Measurements from ENCODE around the gene NFKB1. TPM values are rescaled to one million over a fixed set of nuclear protein-coding genes. Genes with fewer than 3 reads are reported as not detected.

NFKB1 gene
- polyA plus RNA-seq, 1 experiment, result 24.1 TPM

DNA sequence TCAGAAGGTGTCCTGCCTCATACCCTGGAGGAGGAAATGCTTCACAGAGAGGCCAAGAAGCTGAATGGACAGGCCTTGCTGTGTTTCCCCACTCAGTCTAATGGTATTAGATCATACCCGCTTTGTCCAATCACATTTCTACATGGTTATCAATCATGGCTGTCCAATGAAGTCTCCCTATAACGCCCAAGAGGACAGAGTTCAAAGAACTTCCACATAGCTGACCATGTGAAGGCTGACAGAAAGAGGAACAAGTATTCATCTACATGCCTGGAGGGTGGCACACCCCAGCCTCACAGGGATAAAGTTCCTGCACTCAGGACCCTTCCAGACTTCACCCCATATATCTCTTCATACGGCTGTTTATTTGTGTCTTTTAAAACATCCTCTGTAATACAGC is 136.2 kb downstream of the NFKB1 start:
- POLR2A ChIA-PET, result no interaction called here
- TF ChIP-seq, protein P1, sequence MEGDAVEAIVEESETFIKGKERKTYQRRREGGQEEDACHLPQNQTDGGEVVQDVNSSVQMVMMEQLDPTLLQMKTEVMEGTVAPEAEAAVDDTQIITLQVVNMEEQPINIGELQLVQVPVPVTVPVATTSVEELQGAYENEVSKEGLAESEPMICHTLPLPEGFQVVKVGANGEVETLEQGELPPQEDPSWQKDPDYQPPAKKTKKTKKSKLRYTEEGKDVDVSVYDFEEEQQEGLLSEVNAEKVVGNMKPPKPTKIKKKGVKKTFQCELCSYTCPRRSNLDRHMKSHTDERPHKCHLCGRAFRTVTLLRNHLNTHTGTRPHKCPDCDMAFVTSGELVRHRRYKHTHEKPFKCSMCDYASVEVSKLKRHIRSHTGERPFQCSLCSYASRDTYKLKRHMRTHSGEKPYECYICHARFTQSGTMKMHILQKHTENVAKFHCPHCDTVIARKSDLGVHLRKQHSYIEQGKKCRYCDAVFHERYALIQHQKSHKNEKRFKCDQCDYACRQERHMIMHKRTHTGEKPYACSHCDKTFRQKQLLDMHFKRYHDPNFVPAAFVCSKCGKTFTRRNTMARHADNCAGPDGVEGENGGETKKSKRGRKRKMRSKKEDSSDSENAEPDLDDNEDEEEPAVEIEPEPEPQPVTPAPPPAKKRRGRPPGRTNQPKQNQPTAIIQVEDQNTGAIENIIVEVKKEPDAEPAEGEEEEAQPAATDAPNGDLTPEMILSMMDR (IDR thresholded peaks at IDR 0.05; ENCODE audit: low read depth, low read length), result no peak
- CTCF ChIA-PET, result no interaction called here
- DNase-seq (ENCODE audit: low read depth, low spot score), result no peak
- Histone ChIP-seq H3K27ac (ENCODE audit: low read depth, low read length) (no peak overlapping the region), H3K27me3 (ENCODE audit: control insufficient read depth, insufficient read depth, low read length) (no peaks in the 10 kb centered on the region), H3K4me3 (ENCODE audit: low read depth, low read length) (no peak overlapping the region), H3K9me3 (ENCODE audit: control insufficient read depth, insufficient read depth, low read length) (no peaks in the 10 kb centered on the region)

DNA sequence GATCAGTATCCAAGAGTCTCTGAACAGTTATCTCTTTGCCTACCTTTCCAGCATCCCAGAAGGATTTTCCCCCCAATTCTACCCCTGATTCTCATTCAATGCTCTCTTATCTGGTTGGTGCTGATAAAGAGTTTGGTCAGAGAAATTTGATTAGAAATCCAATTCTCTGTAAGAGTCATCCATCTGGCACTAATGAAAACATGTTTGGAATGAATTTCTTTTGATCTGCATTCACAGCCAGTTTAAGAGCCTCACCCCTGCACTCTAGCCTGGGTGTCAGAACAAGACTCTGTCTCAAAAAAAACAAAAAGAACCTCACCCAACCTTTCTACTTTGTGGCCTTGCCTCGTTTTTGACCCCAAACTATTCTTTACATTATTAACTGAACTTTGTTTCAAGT is 137.5 kb downstream of the NFKB1 start:
- no peak for DNase-seq (ENCODE audit: low read depth, low spot score)
- TF ChIP-seq, protein P1 (IDR thresholded peaks at IDR 0.05; ENCODE audit: low read depth, low read length), result no peak
- ChIA-PET CTCF (no interaction called here), POLR2A (no interaction called here)
- Histone ChIP-seq H3K27me3 (ENCODE audit: control insufficient read depth, insufficient read depth, low read length) (no peaks in the 10 kb centered on the region), H3K9me3 (ENCODE audit: control insufficient read depth, insufficient read depth, low read length) (no peaks in the 10 kb centered on the region), H3K27ac (ENCODE audit: low read depth, low read length) (no peak overlapping the region), H3K4me3 (ENCODE audit: low read depth, low read length) (no peak overlapping the region)

DNA sequence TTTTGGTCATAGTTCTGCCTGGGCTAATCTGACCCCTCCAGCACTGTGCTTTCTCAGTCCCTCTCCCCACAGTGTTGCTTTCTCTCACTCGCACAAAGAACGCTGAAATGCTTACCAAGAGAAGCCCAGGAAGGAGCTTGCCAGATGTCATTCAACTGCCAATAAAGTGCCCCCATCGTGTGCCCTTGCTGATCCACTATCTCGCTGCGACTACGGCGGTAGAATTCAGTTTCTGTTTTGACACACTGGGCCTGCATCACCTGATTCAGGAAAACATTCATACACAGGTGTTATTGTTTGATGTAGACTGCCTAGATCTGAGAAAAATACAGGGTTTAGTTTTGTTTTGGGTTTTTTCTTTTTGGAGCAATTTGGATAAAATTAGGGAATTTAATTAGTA is 138.4 kb downstream of the NFKB1 start:
- TF ChIP-seq, protein P1 (IDR thresholded peaks at IDR 0.05; ENCODE audit: low read depth, low read length), result no peak
- POLR2A ChIA-PET, result no interaction called here
- Histone ChIP-seq H3K27ac (ENCODE audit: low read depth, low read length) (no peak overlapping the region), H3K27me3 (ENCODE audit: control insufficient read depth, insufficient read depth, low read length) (no peaks in the 10 kb centered on the region), H3K9me3 (ENCODE audit: control insufficient read depth, insufficient read depth, low read length) (no peaks in the 10 kb centered on the region), H3K4me3 (ENCODE audit: low read depth, low read length) (no peak overlapping the region)
- no peak for DNase-seq (ENCODE audit: low read depth, low spot score)
- CTCF ChIA-PET, result interaction anchor here (1.5 kb wide), 1 partner anchor 19 kb away, joined by 3 read pairs; no protein-coding TSS in a partner anchor

DNA sequence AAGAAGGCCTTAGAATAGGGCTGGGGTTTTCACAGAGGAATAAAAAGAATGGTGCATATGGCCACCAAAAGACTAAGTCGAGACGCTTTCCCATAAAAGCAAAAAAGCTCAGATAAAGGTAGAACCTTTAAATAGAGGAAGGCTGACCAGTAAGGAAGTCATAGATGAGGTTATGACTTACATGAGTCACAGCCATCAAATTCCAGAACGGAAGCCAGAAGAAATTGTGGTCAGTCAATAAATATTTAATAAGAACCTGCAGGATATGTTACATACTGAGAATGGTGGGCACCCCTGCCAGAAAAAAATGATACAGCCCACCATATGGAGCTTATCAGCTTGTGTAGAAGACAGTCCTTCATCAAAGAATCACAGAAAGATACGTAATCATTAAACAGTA is 139.5 kb downstream of the NFKB1 start:
- H3K27ac ChIP-seq (ENCODE audit: low read depth, low read length), result no peak overlapping the region
- CTCF ChIA-PET, result interaction anchor here (1.0 to 1.5 kb wide), 2 partner anchors 20 to 149 kb away, joined by 3 read pairs; no protein-coding TSS in a partner anchor
- POLR2A ChIA-PET, result no interaction called here

GRCh38 chr4:102641793-102642192 is 140.6 kb downstream of the NFKB1 start:
- no peak for DNase-seq (ENCODE audit: low read depth, low spot score)
- Histone ChIP-seq H3K4me3 (ENCODE audit: low read depth, low read length) (no peak overlapping the region), H3K9me3 (ENCODE audit: control insufficient read depth, insufficient read depth, low read length) (no peaks in the 10 kb centered on the region), H3K27me3 (ENCODE audit: control insufficient read depth, insufficient read depth, low read length) (no peaks in the 10 kb centered on the region), H3K27ac (ENCODE audit: low read depth, low read length) (no peak overlapping the region)
- TF ChIP-seq, protein P1 (IDR thresholded peaks at IDR 0.05; ENCODE audit: low read depth, low read length), result no peak
- ChIA-PET POLR2A (no interaction called here), CTCF (interaction anchor here (1.0 to 1.7 kb wide), 2 partner anchors 21 to 148 kb away, joined by 3 to 4 read pairs; no protein-coding TSS in a partner anchor)

More for the DNA sequence above, 139.5 kb downstream of the NFKB1 start:
- TF ChIP-seq, protein P1 (IDR thresholded peaks at IDR 0.05; ENCODE audit: low read depth, low read length), result no peak
- Histone ChIP-seq H3K9me3 (ENCODE audit: control insufficient read depth, insufficient read depth, low read length) (no peaks in the 10 kb centered on the region), H3K27me3 (ENCODE audit: control insufficient read depth, insufficient read depth, low read length) (no peaks in the 10 kb centered on the region), H3K4me3 (ENCODE audit: low read depth, low read length) (no peak overlapping the region)
- DNase-seq (ENCODE audit: low read depth, low spot score), result peak; percentile 37

Measured in AG04450 (cell line).